GM04504 (cell line): ENCODE data around the gene SH3GL1.
A peak's percentile ranks its signal among the peaks of the same experiment; 100 is the strongest.

Source experiments
- DNase-seq: peaks from one replicate; pipeline ENCODE4 v3.0.0-alpha.2; 2012; ENCODE audit warnings: low read depth

SH3GL1 gene

DNA sequence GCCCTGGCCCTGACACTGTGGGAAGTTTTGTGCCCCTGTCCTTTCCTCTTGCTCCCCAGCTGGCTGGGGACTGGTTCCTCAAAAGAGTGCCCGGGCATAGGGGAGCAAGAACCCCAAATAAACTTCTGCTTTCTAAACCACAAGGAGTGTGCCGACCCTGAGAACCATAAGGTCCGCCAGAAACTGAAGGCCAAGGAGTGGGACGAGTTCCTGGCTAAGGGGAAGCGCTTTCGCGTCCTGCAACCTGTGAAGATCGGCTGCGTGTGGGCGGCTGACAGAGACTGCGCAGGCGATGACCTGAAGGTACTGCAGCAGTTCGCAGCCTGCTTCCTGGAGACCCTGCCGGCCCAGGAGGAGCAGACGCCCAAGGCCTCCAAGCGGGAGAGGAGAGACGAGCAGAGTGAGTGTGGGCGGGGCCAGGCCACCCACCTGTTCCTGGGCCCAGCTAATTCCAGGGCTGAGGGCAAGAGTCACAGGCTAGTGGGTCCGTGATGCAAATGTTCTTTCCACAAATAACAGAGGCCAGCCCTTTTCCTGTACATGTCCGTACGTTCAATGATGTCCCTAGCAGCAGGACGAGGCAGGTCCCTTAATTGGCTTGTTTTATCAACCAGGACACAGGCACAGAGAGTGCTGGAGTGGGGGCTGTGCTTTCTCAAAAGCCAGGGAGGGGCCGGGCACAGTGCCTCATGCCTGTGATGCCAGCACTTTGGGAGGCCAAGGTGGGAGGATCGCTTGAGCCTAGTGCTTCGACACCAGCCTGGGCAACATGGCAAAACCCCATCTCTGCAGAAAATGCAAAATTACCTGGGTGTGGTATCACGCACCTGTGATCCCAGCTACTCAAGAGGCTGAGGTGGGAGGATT lies 31.7 kb upstream of the SH3GL1 start:
- DNase-seq = no peak

DNA sequence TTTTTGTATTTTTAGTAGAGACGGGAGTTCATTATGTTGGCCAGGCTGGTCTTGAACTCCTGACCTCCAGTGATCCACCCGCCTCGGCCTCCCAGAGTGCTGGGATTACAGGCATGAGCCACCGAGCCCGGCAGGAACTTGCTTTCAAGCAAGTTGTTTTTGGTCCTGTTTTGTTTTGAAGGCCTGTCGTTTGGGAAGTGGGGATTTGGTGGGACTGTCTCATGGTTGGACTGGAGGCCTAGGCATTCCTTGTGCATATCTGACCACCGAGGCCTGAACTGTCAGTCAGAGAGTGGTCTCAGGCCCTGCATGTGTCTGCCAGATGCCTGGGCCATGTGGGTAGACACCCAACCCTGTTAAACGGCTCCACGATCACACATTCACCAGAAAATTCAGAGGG lies 30.9 kb upstream of the SH3GL1 start:
- no peak for DNase-seq

- DNase-seq = no peak
Measured at GRCh38 chr19:4430760-4431159, 30.4 kb upstream of the SH3GL1 start.

DNA sequence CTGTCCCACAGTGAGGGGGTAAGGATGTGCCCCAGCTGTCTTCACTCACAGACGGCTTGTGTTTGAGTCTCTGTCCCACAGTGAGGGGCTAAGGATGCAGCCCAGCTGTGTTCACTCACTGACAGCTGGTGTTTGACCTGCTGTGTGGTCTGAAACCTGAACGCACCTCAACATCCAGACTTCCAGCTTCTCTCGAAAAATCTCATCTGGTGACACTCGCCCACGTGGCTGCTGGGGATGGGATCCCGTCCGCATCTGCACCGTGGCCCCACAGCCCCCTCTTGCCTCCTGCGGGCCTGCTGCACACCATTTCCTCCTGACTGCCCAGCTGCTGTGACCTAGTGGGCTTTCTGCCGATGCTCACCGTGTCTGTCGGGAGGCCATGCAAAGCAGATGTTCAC lies 29.4 kb upstream of the SH3GL1 start:
- DNase-seq = no peak

DNA sequence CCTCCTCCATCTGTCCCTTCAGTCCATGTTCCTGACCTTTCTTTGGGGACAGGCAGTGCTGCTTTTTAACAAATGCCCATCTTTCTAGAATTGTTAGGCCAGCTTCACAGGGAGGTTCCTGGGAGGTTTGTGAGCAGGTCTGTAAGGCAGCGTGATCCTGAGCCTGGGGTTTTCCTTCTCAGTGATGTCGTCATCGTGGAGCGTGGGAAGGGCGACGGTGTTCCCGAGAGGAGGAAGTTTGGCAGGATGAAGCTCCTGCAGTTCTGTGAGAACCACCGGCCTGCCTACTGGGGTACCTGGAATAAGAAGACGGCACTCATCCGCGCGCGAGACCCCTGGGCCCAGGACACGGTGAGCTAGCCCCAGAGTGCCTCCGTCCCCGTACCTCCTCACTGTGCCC lies 28.9 kb upstream of the SH3GL1 start:
- DNase-seq = no peak

DNA sequence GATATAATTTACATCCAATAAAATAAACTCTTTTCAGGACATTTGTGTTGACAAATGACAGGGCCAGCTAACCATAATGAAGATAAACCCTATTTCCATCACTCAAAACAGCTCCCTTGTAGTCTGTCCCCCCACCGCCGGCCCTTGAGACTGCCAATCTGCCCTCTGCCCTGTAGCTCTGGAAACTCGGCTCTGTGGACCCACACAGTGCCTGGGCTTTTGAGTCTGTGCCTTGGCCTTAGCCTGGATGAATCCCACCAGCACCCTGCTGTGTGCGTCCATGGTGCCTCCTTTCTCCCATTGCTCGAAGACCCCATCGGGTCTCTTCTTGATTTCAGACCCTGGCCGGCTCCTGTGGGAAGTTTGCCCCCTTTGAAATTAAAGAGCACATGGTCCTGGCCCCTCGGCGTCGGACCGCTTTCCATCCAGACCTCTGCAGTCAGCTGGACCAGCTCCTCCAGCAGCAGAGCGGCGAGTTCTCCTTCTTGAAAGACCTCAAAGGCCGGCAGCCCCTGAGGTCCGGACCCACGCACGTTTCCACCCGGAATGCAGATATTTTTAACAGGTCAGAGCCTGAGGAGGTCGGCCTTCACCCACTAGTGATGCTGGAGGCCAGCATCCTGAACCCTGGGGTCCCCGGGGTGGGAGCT lies 28.1 kb upstream of the SH3GL1 start:
- DNase-seq = no peak

DNA sequence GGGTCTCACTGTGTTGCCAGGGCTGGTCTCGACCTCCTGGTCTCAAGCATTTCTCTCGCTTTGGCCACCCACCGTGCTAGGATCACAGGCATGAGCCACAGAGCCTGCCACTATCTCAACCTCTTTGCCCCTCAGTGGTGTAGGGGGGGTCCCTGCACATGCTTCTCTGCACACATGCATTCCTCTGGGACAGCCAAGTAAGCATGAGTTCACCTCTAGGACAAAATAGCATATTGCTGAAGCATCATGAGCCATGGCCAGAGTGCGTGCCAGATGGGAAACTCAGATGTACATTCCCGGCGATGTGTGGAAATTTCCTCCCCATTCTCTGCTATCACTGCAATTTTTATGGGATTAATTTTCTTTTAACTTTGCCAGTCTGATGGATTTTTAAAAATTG lies 25.2 kb upstream of the SH3GL1 start:
- peak; percentile 71 for DNase-seq

- DNase-seq = no peak
Measured at GRCh38 chr19:4423416-4424126, 23.2 kb upstream of the SH3GL1 start.

DNA sequence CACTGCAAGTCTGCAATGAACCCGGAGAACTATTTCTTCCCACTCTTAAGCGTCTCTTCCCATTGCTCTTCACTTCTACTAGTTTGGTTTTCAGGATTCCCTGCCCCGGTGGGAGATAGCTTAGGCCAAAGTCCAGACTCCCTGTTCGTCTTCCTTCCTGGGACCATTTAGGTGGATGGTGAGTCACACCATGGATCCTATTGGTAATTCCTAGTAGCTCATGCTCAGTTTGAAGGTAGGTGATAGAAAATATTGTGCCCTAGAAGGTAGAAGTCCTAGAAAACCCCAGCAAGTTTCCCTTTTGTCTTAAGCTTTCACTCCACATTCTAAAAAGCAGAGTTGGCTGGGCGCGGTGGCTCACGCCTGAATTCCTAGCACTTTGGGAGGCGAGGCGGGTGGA lies 15.9 kb upstream of the SH3GL1 start:
- no peak for DNase-seq

DNA sequence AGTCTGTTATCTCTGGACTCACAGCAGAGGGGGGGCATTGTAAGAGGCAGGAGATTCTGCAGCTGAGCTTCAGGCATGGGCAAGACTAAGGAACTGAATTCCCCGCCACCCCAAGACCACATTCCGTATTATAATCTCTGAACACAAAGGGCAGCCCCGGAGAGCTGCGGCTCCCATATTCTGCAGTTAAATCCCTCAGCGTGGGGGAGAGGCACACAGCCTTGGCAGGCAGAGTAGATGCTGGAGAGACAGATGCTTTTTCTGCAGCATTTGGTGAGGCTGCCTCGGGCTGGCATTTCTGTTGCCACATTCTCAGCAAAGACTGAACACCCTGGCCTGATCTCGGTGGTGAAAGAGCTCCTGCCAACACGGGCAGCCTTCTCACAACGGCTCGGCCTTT lies 15.0 kb upstream of the SH3GL1 start:
- DNase-seq = no peak

DNA sequence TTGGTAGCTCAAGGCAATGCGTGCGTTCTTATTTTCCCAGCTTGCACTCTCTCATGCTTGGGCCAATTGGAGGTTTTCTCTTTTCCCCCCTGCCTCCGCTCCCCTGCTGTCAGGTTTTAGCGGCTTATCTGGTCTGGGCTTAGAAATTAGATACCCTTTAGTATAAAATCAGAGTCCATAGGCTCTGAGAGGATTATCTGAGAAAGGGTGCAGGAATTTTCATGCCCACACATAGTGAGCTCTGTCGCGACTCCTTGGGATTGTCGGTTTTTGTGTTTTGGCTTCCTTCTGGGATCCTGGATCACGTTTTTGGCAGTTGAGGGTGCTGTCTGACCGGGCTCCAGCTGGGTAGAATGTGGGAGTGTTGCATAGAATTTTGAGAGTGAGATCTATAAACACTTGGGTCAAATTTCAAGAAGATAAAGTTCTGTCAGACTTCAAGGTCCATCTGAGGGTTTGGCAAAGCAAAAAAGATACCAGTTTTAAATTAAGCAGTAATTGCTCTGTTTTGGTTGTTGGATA lies 14.5 kb upstream of the SH3GL1 start:
- no peak for DNase-seq

GRCh38 chr19:4414144-4414799 lies 13.9 kb upstream of the SH3GL1 start:
- no peak for DNase-seq

GRCh38 chr19:4413588-4413987 lies 13.2 kb upstream of the SH3GL1 start:
- no peak for DNase-seq

DNA sequence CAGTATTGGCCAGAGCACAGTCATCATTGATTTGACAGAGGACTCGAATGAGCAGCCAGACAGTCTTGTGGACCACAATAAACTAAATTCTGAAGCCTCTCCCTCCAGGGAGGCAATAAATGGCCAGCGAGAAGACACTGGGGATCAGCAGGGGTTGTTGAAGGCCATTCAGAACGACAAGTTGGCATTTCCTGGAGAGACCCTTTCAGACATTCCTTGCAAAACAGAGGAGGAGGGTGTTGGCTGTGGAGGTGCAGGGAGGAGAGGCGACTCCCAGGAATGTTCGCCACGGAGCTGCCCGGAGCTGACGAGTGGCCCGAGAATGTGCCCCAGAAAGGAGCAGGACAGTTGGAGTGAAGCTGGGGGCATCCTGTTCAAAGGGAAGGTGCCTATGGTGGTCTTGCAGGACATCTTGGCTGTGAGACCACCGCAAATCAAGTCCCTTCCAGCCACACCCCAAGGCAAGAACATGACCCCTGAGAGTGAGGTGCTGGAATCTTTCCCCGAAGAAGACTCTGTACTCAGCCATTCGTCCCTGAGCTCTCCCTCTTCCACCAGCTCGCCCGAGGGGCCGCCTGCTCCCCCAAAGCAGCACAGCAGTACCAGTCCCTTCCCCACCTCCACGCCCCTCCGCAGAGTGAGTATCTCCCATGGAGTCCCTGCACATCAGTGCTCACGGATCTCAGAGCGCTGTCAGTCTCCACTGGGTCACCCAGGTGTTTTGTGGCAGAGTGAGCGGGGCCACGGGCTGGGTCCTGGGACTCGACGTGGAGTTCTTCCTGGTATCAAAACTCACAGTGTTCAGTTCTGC lies 9.0 kb upstream of the SH3GL1 start:
- no peak for DNase-seq

- DNase-seq = no peak
Measured at GRCh38 chr19:4406626-4407025, 6.3 kb upstream of the SH3GL1 start.

GRCh38 chr19:4405977-4406376 lies 5.6 kb upstream of the SH3GL1 start:
- DNase-seq = no peak

DNA sequence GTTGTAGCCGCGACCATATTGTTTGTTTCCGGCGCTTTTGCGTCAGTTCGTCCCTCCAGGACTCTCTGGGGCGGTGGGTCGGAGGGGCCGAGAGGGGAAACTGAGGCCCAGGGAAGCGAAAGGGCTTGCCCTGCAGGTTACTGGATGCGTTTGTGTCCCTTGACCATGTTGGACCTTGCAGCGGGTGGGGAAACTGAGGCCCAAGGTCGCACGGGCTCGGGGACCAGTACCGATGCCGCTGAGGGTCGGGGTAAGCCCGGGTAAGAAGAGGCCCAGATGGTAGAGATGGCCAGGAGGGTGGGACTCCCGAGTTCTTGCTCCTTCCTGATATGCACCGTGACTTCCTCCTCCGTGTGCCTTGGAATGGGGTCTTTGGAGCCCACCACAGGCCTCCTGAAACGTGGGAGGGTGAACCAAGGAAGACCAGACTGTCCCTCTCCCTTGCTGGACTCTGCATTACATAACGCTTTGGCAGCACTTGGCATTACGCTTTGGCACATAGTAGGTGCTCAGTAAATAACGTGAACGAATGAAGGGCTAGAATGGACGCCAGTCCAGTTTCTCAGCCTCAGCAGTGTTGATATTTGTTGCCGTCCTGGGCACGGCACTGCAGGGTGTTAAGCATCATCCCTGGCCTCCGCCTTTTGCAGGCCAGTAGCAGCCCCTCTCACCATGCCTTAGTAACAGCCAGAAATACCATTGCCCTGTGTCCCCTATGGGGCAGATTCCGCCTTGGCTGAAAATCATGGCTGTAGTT lies 2.8 kb upstream of the SH3GL1 start:
- DNase-seq = no peak

DNA sequence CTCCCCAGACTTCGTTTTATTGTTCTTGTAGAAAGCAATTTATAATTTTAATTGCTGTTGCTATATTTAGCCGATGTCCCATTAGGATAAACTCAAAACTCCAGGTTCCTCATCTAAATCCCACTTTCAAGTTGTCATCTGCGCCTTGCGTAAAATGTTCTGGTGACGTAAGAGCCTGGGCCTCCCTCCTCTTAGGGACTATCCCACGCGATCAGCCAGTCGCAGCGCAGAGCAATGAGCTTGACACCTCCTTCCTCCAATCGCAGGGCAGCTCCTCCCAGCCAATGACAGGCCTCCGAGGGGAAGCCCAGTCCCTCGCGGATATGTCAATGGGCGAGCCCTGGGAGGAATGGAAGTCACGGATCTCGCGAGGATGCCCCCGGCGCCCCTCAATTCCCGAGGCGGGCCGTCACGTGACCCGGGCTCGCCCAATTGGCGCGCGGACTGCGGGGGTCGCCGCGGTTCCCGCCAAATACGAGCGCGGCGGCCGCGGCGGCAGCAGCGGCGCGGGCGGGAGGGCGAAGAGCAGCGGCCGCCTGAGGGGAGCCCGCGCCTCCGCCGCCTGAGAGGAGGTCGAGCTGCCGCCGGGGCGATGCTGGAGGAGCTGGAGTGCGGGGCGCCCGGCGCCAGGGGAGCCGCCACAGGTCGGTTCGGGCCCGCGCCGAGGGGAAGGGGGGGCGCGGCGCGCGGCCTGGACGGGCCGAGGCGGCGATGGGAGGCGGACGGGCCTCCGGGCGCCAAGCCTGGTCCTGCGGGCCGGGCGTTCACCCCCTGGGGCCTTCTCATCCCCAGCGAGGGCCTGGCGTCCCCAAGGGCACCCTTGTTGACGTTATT lies 2.0 kb upstream of the SH3GL1 start, which contains the start of gene CHAF1A:
Gene CHAF1A (plus strand): TSS at position 470 of the 834 bp plus-strand sequence. CDS start 123 bp downstream, at position 593.
- DNase-seq = peak; percentile 100

GRCh38 chr19:4401769-4402170 lies 1.4 kb upstream of the SH3GL1 start:
- no peak for DNase-seq

DNA sequence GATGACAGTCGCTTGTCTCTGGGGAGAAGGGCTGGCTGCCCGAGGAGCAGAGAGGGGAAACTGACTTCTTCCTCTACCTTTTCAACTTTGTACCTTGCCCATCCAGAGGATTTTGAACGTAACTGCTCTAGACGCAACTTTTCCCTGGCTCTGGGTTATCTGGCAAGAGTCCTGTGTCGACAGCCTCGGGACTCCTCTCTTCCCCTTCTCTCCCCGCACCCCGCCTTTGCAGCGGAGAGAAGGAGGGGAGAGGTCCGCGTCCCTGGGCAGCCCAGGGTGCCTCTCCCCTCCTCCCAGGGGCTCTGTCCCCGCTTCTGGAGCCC lies 574 bp downstream of the SH3GL1 start:
- DNase-seq = no peak
